Measurements from ENCODE around the gene MAB21L4. TPM values are rescaled to one million over a fixed set of nuclear protein-coding genes. Genes with fewer than 3 reads are reported as not detected.
"Not testable (repeated sequence)": the region's sequence is repeated elsewhere in the genome, so short reads cannot be mapped to it uniquely, and the experiment has no call there.

MAB21L4 gene
- total RNA-seq, 1 donor from 2014 or later: not detected

DNA sequence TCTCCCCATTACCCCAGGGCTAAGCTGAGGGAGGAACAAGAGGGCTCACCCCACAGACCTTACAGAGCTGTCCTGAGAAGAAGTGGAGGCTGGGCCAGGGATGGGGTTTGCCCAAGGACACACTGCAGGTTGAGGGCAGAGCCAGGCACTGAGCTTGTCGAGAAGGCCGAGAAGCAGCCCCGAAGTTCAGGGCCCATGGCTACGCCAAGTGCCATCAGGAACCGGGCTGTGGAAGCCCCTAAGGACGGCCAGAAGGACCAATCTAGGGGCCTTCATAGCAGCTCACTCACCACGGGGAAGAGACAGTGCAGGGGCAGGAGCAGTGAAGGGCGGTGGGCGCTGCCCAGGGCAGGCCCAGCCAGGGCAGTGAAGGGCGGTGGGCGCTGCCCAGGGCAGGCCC, 45.9 kb downstream of the MAB21L4 start:
- H3K4me1 ChIP-seq (ENCODE audit: control insufficient read depth in 3 of 3, insufficient read depth in 3 of 3, low read length in 3 of 3): peaks cover 0 to 2% (median 0%) of the 10 kb centered on the region in 3 donors
- H3K4me3 ChIP-seq (ENCODE audit: low read length in 3 of 3): no peak overlapping the region
- H3K36me3 ChIP-seq (ENCODE audit: control insufficient read depth in 3 of 3, insufficient read depth in 3 of 3, low read length in 3 of 3): no peaks in the 10 kb centered on the region
- peaks cover 0 to 4% (median 0%) of the 10 kb centered on the region in 3 donors for H3K27me3 ChIP-seq (ENCODE audit: control insufficient read depth in 3 of 3, insufficient read depth in 3 of 3, low read length in 3 of 3)
- H3K27ac ChIP-seq (ENCODE audit: low read depth, low read length): no peak overlapping the region
- no peaks in the 10 kb centered on the region for H3K9me3 ChIP-seq (ENCODE audit: control insufficient read depth in 3 of 3, low read length in 3 of 3)
- H3K9ac ChIP-seq (ENCODE audit: low read depth in 1 of 3, low read length in 3 of 3): no peak overlapping the region

GRCh38 chr2:240848900-240849680, 46.9 kb downstream of the MAB21L4 start:
- no peaks in the 10 kb centered on the region for H3K9me3 ChIP-seq (ENCODE audit: control insufficient read depth in 3 of 3, low read length in 3 of 3)
- H3K27me3 ChIP-seq (ENCODE audit: control insufficient read depth in 3 of 3, insufficient read depth in 3 of 3, low read length in 3 of 3): peaks cover 0 to 4% (median 4%) of the 10 kb centered on the region in 3 donors
- no peak overlapping the region for H3K4me3 ChIP-seq (ENCODE audit: low read length in 3 of 3)
- no peaks in the 10 kb centered on the region for H3K36me3 ChIP-seq (ENCODE audit: control insufficient read depth in 3 of 3, insufficient read depth in 3 of 3, low read length in 3 of 3)
- peaks cover 0 to 2% (median 0%) of the 10 kb centered on the region in 3 donors for H3K4me1 ChIP-seq (ENCODE audit: control insufficient read depth in 3 of 3, insufficient read depth in 3 of 3, low read length in 3 of 3)
- H3K9ac ChIP-seq (ENCODE audit: low read depth in 1 of 3, low read length in 3 of 3): no peak overlapping the region
- no peak overlapping the region for H3K27ac ChIP-seq (ENCODE audit: low read depth, low read length)

GRCh38 chr2:240847817-240848216, 48.1 kb downstream of the MAB21L4 start:
- peaks cover 0 to 2% (median 0%) of the 10 kb centered on the region in 3 donors for H3K4me1 ChIP-seq (ENCODE audit: control insufficient read depth in 3 of 3, insufficient read depth in 3 of 3, low read length in 3 of 3)
- no peak overlapping the region for H3K27ac ChIP-seq (ENCODE audit: low read depth, low read length)
- H3K9ac ChIP-seq (ENCODE audit: low read depth in 1 of 3, low read length in 3 of 3): no peak overlapping the region

GRCh38 chr2:240846873-240847595, 48.9 kb downstream of the MAB21L4 start:
- peaks cover 0 to 2% (median 0%) of the 10 kb centered on the region in 3 donors for H3K4me1 ChIP-seq (ENCODE audit: control insufficient read depth in 3 of 3, insufficient read depth in 3 of 3, low read length in 3 of 3)
- no peak overlapping the region for H3K4me3 ChIP-seq (ENCODE audit: low read length in 3 of 3)
- no peaks in the 10 kb centered on the region for H3K36me3 ChIP-seq (ENCODE audit: control insufficient read depth in 3 of 3, insufficient read depth in 3 of 3, low read length in 3 of 3)
- H3K9ac ChIP-seq (ENCODE audit: low read depth in 1 of 3, low read length in 3 of 3): no peak overlapping the region
- H3K9me3 ChIP-seq (ENCODE audit: control insufficient read depth in 3 of 3, low read length in 3 of 3): no peaks in the 10 kb centered on the region
- H3K27ac ChIP-seq (ENCODE audit: low read depth, low read length): no peak overlapping the region
- peaks cover 0 to 8% (median 4%) of the 10 kb centered on the region in 3 donors for H3K27me3 ChIP-seq (ENCODE audit: control insufficient read depth in 3 of 3, insufficient read depth in 3 of 3, low read length in 3 of 3)

More at GRCh38 chr2:240847817-240848216, 48.1 kb downstream of the MAB21L4 start:
- Histone ChIP-seq H3K4me3 (ENCODE audit: low read length in 3 of 3) (no peak overlapping the region), H3K9me3 (ENCODE audit: control insufficient read depth in 3 of 3, low read length in 3 of 3) (no peaks in the 10 kb centered on the region), H3K27me3 (ENCODE audit: control insufficient read depth in 3 of 3, insufficient read depth in 3 of 3, low read length in 3 of 3) (peaks cover 0 to 4% (median 4%) of the 10 kb centered on the region in 3 donors), H3K36me3 (ENCODE audit: control insufficient read depth in 3 of 3, insufficient read depth in 3 of 3, low read length in 3 of 3) (no peaks in the 10 kb centered on the region)

- H3K36me3 ChIP-seq (ENCODE audit: control insufficient read depth in 3 of 3, insufficient read depth in 3 of 3, low read length in 3 of 3); H3K4me3 ChIP-seq (ENCODE audit: low read length in 3 of 3); H3K27me3 ChIP-seq (ENCODE audit: control insufficient read depth in 3 of 3, insufficient read depth in 3 of 3, low read length in 3 of 3); H3K4me1 ChIP-seq (ENCODE audit: control insufficient read depth in 3 of 3, insufficient read depth in 3 of 3, low read length in 3 of 3); H3K9me3 ChIP-seq (ENCODE audit: control insufficient read depth in 3 of 3, low read length in 3 of 3); H3K27ac ChIP-seq (ENCODE audit: low read depth, low read length); H3K9ac ChIP-seq (ENCODE audit: low read depth in 1 of 3, low read length in 3 of 3): not testable (repeated sequence)
Observed at GRCh38 chr2:240846309-240846708, 49.6 kb downstream of the MAB21L4 start.

- H3K4me3 ChIP-seq (ENCODE audit: low read length in 3 of 3): no peak overlapping the region
- H3K27me3 ChIP-seq (ENCODE audit: control insufficient read depth in 3 of 3, insufficient read depth in 3 of 3, low read length in 3 of 3): peaks cover 9 to 35% (median 32%) of the 10 kb centered on the region in 3 donors
- H3K9ac ChIP-seq (ENCODE audit: low read depth in 1 of 3, low read length in 3 of 3): no peak overlapping the region
- no peaks in the 10 kb centered on the region for H3K9me3 ChIP-seq (ENCODE audit: control insufficient read depth in 3 of 3, low read length in 3 of 3)
- H3K27ac ChIP-seq (ENCODE audit: low read depth, low read length): no peak overlapping the region
- H3K36me3 ChIP-seq (ENCODE audit: control insufficient read depth in 3 of 3, insufficient read depth in 3 of 3, low read length in 3 of 3): no peaks in the 10 kb centered on the region
- peaks cover 4 to 13% (median 5%) of the 10 kb centered on the region in 3 donors for H3K4me1 ChIP-seq (ENCODE audit: control insufficient read depth in 3 of 3, insufficient read depth in 3 of 3, low read length in 3 of 3)
Observed at GRCh38 chr2:240840435-240841060, 55.4 kb downstream of the MAB21L4 start.

GRCh38 chr2:240839152-240840143, 56.5 kb downstream of the MAB21L4 start:
- H3K4me1 ChIP-seq (ENCODE audit: control insufficient read depth in 3 of 3, insufficient read depth in 3 of 3, low read length in 3 of 3): peaks cover 4 to 13% (median 5%) of the 10 kb centered on the region in 3 donors
- H3K27me3 ChIP-seq (ENCODE audit: control insufficient read depth in 3 of 3, insufficient read depth in 3 of 3, low read length in 3 of 3): peaks cover 9 to 35% (median 30%) of the 10 kb centered on the region in 3 donors
- no peak overlapping the region for H3K27ac ChIP-seq (ENCODE audit: low read depth, low read length)
- H3K4me3 ChIP-seq (ENCODE audit: low read length in 3 of 3): no peak overlapping the region
- no peaks in the 10 kb centered on the region for H3K9me3 ChIP-seq (ENCODE audit: control insufficient read depth in 3 of 3, low read length in 3 of 3)
- no peak overlapping the region for H3K9ac ChIP-seq (ENCODE audit: low read depth in 1 of 3, low read length in 3 of 3)
- no peaks in the 10 kb centered on the region for H3K36me3 ChIP-seq (ENCODE audit: control insufficient read depth in 3 of 3, insufficient read depth in 3 of 3, low read length in 3 of 3)

DNA sequence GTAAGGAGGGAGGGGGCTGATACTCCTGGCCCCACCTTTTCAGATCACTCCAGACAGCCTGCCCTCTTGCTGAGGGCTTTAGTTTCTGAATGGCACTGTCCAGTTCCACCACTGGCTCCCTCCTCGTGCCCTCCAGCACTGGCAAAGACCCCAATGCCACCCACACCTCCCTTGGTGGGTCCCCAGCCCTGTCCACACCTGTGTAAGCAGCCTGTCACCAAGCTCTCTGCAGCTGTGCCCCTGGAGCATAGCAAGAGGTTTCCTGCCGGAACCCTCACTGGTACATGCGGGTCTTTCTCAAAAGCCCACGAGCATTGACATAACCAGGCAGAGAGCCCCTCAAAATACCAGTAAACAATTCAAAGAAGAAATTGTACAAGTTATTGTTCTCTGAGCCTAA, 58.3 kb downstream of the MAB21L4 start:
- Histone ChIP-seq H3K4me1 (ENCODE audit: control insufficient read depth in 3 of 3, insufficient read depth in 3 of 3, low read length in 3 of 3) (peaks cover 4 to 13% (median 5%) of the 10 kb centered on the region in 3 donors), H3K9ac (ENCODE audit: low read depth in 1 of 3, low read length in 3 of 3) (no peak overlapping the region), H3K9me3 (ENCODE audit: control insufficient read depth in 3 of 3, low read length in 3 of 3) (no peaks in the 10 kb centered on the region), H3K36me3 (ENCODE audit: control insufficient read depth in 3 of 3, insufficient read depth in 3 of 3, low read length in 3 of 3) (no peaks in the 10 kb centered on the region), H3K27me3 (ENCODE audit: control insufficient read depth in 3 of 3, insufficient read depth in 3 of 3, low read length in 3 of 3) (peaks cover 9 to 35% (median 27%) of the 10 kb centered on the region in 3 donors), H3K4me3 (ENCODE audit: low read length in 3 of 3) (no peak overlapping the region), H3K27ac (ENCODE audit: low read depth, low read length) (no peak overlapping the region)

GRCh38 chr2:240836781-240837467, 59.0 kb downstream of the MAB21L4 start:
- Histone ChIP-seq H3K27me3 (ENCODE audit: control insufficient read depth in 3 of 3, insufficient read depth in 3 of 3, low read length in 3 of 3) (peaks cover 9 to 31% (median 27%) of the 10 kb centered on the region in 3 donors), H3K9ac (ENCODE audit: low read depth in 1 of 3, low read length in 3 of 3) (peak overlapping the region in 1 of 3 donors; percentile 1), H3K9me3 (ENCODE audit: control insufficient read depth in 3 of 3, low read length in 3 of 3) (no peaks in the 10 kb centered on the region), H3K36me3 (ENCODE audit: control insufficient read depth in 3 of 3, insufficient read depth in 3 of 3, low read length in 3 of 3) (no peaks in the 10 kb centered on the region), H3K4me1 (ENCODE audit: control insufficient read depth in 3 of 3, insufficient read depth in 3 of 3, low read length in 3 of 3) (peaks cover 4 to 13% (median 5%) of the 10 kb centered on the region in 3 donors), H3K27ac (ENCODE audit: low read depth, low read length) (no peak overlapping the region), H3K4me3 (ENCODE audit: low read length in 3 of 3) (no peak overlapping the region)
